GM12801 (cell line): ENCODE measurements around the gene DNAH3.

ENCODE experiments used
- TF ChIP-seq, protein P1 (sequence below): IDR thresholded peaks from one replicate; pipeline ENCODE4 v1.5.1; 2011; ENCODE audit warnings: control low read depth; ENCODE audit not compliant: insufficient read length; ENCODE audit errors: extremely low read depth

DNAH3 gene

DNA sequence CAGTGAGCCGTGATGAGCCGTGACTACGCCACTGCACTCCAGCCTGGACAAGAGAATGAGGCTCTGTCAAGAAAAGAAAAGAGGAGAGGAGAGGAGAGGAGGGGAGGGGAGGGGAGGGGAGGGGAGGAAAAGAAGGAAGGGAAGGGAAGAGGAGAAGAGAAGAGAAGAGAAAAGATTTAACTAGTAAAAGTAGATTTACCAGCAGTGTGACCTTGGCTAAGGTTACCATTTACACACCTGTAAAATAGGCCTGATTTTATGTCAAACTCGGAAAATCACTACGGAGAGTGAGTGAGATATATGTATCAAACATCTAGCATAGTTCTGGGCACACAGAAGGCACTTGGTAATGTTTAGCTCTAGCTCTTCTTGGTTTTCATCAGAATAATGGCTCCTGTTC, 140.8 kb downstream of the DNAH3 start:
- TF ChIP-seq, protein P1, sequence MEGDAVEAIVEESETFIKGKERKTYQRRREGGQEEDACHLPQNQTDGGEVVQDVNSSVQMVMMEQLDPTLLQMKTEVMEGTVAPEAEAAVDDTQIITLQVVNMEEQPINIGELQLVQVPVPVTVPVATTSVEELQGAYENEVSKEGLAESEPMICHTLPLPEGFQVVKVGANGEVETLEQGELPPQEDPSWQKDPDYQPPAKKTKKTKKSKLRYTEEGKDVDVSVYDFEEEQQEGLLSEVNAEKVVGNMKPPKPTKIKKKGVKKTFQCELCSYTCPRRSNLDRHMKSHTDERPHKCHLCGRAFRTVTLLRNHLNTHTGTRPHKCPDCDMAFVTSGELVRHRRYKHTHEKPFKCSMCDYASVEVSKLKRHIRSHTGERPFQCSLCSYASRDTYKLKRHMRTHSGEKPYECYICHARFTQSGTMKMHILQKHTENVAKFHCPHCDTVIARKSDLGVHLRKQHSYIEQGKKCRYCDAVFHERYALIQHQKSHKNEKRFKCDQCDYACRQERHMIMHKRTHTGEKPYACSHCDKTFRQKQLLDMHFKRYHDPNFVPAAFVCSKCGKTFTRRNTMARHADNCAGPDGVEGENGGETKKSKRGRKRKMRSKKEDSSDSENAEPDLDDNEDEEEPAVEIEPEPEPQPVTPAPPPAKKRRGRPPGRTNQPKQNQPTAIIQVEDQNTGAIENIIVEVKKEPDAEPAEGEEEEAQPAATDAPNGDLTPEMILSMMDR, result no peak

DNA sequence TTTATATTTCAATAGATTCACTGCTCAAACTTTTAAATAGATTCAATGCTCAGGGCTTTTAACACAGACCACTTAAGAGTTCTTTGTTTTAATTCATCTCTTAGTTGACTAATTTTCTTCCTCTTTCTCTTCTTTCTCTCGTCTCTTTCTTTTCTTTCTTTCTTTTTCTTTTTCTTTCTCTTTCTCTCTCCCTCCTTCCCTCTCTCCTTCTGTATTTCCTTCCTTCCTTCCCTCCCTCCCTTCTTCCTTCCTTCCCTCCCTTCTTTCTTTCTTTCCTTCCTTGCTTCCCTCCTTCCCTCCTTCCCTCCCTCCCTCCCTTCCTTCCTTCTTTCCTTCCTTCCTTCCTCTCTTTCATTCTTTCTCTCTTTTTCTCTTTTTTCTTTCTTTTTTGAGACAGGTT, 145.6 kb downstream of the DNAH3 start:
- TF ChIP-seq, protein P1, result no peak

DNA sequence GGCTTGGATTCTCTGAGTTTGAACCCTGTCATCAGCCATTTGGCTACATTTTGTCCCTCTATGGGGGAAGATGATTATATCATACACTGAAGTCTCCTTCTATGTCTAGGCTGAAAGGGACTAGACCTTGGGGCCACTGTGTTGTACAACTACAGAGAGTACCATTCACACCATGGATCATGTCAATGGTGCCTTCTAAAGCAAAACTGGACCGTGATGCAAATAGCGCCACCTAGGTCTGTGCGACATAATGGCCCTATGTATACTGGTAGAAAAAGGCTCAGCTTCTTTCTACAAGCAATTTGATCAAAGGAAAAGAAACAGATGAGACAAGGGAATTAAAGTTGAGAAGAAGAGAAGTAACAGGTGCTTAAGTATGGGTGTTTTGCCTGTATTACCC, 149.4 kb downstream of the DNAH3 start:
- TF ChIP-seq, protein P1, result no peak

DNA sequence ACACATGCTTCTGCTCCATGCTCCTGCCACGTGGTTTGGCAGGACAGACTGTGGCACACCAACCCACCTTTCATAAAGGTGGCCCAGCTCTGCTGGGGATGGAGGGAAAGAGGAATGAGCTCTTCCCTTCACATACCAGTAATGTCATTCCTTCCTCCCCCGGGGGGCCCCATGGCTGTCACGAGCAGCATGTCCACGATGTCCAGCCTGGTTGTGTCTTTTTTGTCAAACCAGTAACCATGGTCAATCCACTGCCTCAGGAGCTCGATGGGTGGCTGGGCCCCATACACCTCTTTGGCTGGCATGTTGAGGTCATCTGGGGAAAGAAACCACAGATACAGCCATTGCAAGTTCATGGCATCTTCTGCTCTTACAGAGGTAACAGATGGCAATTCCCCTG, 153.5 kb downstream of the DNAH3 start:
- TF ChIP-seq, protein P1, result no peak

DNA sequence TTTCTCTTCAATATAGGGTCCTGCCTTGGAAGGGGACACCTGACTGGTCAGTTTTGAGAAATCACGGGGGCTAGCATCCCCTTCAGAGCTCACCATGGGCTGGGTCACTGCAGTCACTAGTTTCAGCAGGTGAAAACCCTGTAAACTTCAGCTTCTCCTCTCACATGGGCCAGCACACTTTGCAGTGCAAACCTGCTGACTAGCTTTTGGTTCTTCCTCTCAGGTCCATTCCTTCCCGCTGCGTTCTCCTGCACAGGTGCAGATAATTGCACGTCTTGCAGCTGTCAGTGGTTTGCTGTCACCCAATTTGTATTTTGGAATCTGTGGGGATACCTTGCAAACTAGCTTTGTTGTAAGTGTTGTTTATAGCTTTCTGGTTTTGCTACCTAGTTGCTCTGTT, 154.9 kb downstream of the DNAH3 start:
- TF ChIP-seq, protein P1, result no peak

DNA sequence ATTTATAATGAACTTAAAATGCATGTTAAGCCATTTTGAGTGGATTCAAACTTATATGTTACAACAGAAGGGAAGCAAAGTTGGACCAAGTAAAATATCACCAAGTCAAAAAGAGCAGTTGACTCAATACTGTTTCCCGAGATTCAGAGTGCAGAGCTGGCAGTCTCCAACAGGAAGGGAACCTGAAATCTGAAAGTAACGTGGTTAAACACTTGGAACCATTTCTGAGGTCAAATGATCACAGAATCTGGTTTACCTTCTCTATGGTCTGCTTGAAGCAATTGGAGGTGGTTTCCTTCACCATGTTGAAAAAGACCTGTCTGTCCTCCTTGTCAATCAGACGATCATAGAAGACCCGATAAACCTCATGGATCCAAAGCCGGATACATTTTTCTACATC, 163.6 kb downstream of the DNAH3 start:
- TF ChIP-seq, protein P1, result no peak

DNA sequence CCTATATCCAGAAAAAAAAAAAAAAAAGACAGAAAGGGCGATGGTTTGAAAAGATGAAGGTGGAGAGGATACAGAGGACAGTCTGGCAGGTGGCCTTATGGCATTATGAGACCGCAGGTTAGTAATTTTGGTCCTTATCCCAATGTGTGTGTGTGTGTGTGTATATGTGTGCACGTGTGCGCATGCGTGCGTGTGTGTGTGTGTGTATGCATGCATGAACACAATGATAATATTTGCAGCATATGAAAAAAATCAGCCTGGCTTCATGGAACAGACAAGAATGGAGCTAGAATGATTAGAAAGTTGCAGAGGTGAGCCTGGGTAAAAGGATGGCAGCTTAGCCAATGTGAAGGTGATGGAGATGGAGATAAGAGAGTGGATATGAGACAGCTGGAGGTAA, 166.6 kb downstream of the DNAH3 start:
- TF ChIP-seq, protein P1, result no peak

DNA sequence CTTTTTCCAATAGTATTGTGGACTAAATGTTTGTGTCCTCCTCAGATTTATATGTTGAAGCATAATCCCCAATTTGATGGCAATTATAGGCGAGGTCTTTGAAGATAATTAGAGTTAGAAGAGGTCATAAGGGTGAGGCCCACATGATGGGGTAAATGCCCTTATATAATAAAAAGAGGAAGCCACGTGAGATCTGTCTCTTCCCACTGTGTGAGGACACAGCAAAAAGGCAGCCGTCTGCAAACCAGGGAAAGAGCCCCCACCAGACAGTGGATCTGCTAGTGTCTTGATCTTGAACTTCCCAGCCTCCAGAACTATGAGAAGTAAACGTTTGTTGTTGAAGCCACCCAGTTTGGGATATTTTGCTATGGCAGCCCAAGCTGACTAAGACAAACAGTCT, 174.1 kb downstream of the DNAH3 start:
- TF ChIP-seq, protein P1, result no peak
